Stimulated activated CD4-positive, alpha-beta T cell treated with anti-CD3 and anti-CD28 coated beads, Interleukin-4, amount 100 ng/mL, for 1 hour (primary cell): Measurements from ENCODE around the gene RPS2.
"Not testable (repeated sequence)": the region's sequence is repeated elsewhere in the genome, so short reads cannot be mapped to it uniquely, and the experiment has no call there.

Experiments used
- DNase-seq: peaks from one replicate; pipeline ENCODE4 v3.0.0-alpha.2; 2020

The RPS2 gene

GRCh38 chr16:1941162-1942046 lies 23.2 kb downstream of the RPS2 start:
- DNase-seq: no peak

GRCh38 chr16:1940273-1941161 lies 24.1 kb downstream of the RPS2 start:
- DNase-seq: no peak

GRCh38 chr16:1939833-1940232 lies 24.8 kb downstream of the RPS2 start:
- not testable (repeated sequence) for DNase-seq

GRCh38 chr16:1938910-1939309 lies 25.7 kb downstream of the RPS2 start:
- no peak for DNase-seq

- no peak for DNase-seq
Measured at GRCh38 chr16:1938316-1938715, 26.3 kb downstream of the RPS2 start.

- no peak for DNase-seq
Measured at GRCh38 chr16:1936945-1937479, 27.6 kb downstream of the RPS2 start.

GRCh38 chr16:1933097-1933661 lies 31.4 kb downstream of the RPS2 start:
- no peak for DNase-seq

- DNase-seq: no peak
Measured at GRCh38 chr16:1932050-1933028, 32.3 kb downstream of the RPS2 start.

- no peak for DNase-seq
Measured at GRCh38 chr16:1930338-1930720, 34.3 kb downstream of the RPS2 start.

GRCh38 chr16:1929578-1930337 lies 34.9 kb downstream of the RPS2 start:
- DNase-seq: peak; percentile 95

- DNase-seq: no peak
Measured at GRCh38 chr16:1929105-1929504, 35.5 kb downstream of the RPS2 start.

- no peak for DNase-seq
Measured at GRCh38 chr16:1926271-1926670, 38.4 kb downstream of the RPS2 start.

- no peak for DNase-seq
Measured at GRCh38 chr16:1924095-1924494, 40.5 kb downstream of the RPS2 start.

- DNase-seq: no peak
Measured at GRCh38 chr16:1923299-1924034, 41.2 kb downstream of the RPS2 start.

- DNase-seq: no peak
Measured at GRCh38 chr16:1922357-1922756, 42.3 kb downstream of the RPS2 start.

- no peak for DNase-seq
Measured at GRCh38 chr16:1920727-1921171, 43.9 kb downstream of the RPS2 start.

GRCh38 chr16:1920122-1920521 lies 44.5 kb downstream of the RPS2 start:
- DNase-seq: not testable (repeated sequence)

- no peak for DNase-seq
Measured at GRCh38 chr16:1919327-1919998, 45.2 kb downstream of the RPS2 start.
